Ramos (cell line): Measurements from ENCODE around the gene KIF19.

Experiments used
- in situ Hi-C: fragments of 300-500 bp; cut with MboI; formaldehyde crosslinking; loops from one replicate; pipeline ENCODE4 v1.14.3; 2022; ENCODE audit warnings: low sequenced_read_pairs; ENCODE audit not compliant: unreplicated experiment

The KIF19 gene

GRCh38 chr17:74339537-74340195 is 13.6 kb downstream of the KIF19 start:
- in situ Hi-C loops = no loop called here

DNA sequence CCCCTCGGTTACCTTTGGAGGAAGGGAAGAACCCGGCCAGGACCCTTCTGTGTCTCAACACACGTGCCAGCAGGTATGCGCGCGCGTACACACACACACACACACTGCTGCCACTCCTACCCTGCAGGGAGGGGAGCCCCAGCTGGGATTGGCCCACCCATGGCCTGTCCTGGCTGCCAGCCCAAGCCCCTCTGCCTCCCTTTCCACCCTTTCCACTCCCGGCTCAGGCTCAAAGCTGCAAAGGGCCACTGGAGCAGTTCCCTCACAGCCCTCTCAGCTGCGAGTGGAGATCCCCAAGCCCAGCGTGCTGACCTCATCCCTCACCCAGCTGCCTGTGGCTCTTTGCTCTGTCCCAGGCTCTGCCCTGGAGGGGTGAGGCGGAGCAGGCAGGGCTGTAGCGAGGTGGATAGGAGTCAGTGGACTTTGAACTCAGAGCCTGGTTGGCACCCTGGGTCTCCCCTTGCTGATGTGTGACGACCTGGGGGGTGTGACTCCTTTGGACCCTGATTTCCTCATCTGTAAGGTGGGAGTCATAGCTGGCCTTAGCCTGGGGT is 14.5 kb downstream of the KIF19 start:
- in situ Hi-C loops = no loop called here

DNA sequence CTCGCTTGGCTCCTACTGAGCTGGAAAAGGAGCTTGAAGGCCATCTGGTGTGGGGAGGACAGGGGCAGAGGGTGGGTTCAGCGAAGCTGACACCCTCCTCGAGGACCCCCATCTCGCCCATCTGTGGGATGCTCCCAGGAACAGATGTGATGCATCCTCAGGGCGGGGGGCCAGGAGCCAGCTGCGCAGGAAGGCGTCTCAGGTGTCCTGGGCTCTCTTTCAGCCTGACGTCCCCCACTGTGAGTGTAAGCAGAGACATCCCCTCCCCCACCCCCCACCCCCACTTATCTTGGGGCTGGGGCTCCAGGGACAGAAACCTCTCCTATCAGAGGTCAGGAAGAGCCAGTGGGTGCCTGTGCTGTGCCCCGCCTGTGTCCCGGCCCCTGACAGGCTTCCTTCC is 16.2 kb downstream of the KIF19 start:
- in situ Hi-C loops = no loop called here

GRCh38 chr17:74343121-74343520 is 17.1 kb downstream of the KIF19 start:
- in situ Hi-C loops = no loop called here

GRCh38 chr17:74343526-74344284 is 17.7 kb downstream of the KIF19 start:
- in situ Hi-C loops = no loop called here

DNA sequence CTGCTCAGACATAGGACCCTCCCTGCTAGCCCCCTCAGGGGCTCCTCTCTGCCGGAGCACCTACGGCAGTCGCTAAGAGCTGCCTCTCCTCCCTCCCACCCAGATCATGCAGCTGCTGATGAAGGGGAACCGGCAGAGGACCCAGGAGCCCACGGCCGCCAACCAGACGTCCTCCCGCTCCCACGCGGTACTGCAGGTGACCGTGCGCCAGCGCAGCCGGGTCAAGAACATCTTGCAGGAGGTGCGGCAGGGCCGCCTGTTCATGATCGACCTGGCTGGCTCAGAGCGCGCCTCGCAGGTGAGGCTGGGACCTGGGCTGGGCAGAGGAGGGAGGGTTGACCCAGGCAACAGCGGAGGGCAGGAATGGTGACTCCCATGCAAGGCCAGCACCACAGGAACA is 18.6 kb downstream of the KIF19 start:
- in situ Hi-C loops = no loop called here

GRCh38 chr17:74345433-74346241 is 19.6 kb downstream of the KIF19 start:
- in situ Hi-C loops = no loop called here

DNA sequence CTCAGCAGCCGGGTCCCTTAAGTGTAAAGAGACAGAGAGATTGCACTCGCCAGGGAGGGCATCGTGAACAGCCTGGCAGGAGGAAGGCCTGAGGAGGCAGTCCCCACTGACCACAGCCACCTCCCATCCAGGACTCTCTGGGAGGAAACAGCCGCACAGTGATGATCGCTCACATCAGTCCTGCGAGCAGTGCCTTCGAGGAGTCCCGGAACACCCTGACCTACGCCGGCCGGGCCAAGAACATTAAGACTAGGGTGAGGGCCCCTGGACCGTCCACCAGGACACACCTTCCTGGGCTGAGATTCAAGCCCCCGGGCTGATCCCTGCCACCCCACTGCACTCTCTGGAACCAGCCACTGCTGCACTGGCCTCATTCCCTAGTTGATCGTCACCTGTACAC is 21.6 kb downstream of the KIF19 start:
- in situ Hi-C loops = no loop called here

GRCh38 chr17:74349120-74349519 is 23.1 kb downstream of the KIF19 start:
- in situ Hi-C loops = no loop called here

DNA sequence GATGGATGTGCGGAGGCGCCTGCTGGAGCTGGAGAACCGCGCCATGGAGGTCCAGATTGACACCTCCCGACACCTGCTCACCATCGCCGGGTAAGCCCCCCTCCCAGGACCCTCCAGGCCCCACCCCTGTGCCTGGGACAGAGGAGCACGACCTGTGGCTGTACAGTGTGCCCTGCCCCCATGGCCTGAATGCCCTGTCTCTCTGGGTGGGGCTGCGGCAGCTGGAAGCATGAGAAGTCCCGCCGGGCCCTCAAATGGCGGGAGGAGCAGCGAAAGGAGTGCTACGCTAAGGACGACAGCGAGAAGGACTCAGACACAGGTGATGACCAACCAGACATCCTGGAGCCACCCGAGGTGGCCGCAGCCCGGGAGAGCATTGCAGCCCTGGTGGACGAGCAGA is 24.5 kb downstream of the KIF19 start:
- in situ Hi-C loops = no loop called here

DNA sequence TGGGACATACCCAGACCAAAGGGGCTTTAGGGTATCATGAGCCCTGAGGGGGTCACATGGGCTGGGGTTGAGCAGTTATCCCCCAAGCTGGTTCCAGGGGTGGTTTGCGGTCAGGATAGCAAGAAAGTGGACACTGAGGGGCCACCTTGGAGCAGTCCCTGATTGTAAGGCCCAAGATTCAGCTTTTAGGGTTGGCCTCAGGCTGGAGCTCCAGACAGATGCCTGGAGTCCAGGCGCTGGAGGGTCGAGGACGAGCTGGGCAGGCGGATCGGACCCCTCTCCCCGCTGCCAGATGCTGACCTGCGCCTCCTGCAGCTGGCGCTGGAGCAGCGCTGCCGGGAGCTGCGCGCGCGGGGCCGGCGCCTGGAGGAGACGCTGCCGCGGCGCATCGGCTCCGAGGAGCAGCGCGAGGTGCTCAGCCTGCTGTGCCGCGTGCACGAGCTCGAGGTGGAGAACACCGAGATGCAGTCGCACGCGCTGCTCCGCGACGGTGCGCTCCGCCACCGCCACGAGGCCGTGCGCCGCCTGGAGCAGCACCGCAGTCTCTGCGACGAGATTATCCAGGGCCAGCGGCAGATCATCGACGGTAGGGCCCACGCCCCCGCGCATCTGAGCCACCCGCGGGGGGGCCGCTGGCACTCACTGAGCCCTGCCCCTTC is 25.7 kb downstream of the KIF19 start:
- in situ Hi-C loops = no loop called here

DNA sequence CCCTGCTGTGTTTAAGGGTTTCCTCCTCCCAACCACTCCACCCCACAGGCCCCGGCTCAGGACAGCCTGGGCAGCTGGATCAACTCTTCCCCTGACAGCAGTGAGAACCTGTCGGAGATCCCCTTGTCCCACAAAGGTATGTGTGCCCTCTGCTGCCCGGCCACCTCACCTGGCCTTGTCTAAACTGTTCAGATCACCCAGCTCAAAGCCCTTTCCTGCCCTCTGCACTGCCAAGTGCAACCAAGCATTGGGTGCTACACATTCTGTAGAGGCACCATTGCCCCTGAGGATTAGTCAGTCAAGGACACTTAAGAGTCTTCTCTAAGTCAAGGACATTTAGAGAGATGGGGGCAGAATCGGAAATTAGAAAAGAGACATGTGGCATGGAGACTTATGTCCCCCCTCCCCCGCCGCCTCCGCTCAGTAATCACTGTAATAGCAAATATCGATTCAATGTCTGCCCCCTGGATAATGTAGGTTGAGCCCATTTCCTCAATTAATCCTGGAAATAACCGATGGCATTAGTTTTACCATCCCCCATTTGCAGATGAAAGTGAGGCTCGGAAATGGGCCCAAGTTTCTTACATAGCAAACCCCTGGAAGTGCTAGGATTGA is 27.5 kb downstream of the KIF19 start:
- in situ Hi-C loops = no loop called here

- in situ Hi-C loops = no loop called here
Observed at GRCh38 chr17:74354123-74354522, 28.1 kb downstream of the KIF19 start.

- in situ Hi-C loops = no loop called here
Observed at GRCh38 chr17:74354561-74354960, 28.5 kb downstream of the KIF19 start.

DNA sequence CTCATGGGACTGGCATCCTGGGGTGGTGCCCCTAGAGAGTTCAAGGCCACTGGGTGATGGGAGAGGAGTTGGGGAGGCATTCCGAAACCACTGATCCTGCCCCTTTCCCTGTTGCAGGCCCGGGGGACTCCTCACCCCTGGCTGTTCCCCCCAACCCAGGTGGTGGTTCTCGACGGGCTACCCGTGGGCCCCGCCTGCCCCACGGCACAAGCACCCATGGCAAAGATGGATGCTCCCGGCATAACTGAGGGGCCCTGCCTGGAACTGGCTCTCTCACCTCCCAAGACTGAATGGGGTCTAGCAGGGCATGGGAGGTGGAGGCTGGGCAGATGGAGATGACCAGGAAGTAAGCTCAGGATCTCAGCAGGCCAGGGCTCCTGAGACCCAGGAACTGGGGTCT is 29.0 kb downstream of the KIF19 start:
- in situ Hi-C loops = no loop called here

GRCh38 chr17:74356646-74357465 is 30.8 kb downstream of the KIF19 start:
- in situ Hi-C loops = no loop called here

DNA sequence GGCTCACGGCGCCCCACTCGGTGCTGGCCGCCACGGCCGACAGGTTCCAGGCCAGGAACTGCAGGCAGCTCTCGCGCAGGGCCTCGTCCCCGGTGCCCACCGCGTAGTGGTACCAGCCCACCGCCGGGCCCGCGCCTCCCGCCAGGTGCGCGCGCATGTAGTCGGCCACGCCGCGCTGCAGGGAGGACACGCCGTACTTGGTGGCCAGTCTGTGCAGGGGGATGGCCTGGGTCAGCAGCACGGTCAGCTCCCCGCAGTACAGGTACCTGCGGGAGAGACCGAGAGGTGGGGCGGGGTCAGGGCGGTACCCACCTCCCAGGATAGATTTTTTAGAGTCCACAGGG is 31.4 kb downstream of the KIF19 start:
- in situ Hi-C loops = no loop called here

- in situ Hi-C loops = no loop called here
Observed at GRCh38 chr17:74358697-74359096, 32.7 kb downstream of the KIF19 start.

DNA sequence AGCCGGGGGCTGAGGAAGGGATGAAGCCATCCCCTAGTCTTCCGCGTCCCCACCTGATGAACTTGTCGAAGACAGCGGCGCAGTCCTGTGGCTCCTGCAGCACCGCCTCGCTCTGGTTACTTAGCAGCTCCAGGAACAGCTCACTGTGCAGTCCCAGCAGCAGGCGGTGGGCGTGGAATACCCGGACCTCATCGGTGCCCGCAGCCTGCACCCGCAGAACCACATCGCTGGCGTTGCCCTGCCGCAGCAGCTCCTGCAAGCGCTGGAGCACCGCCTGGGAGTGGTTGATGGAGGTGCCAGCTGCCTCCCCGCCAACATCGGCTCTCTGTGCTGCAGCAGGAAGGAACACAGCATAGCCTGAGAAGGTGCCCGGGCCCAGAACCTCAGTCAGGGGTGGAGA is 33.9 kb downstream of the KIF19 start:
- in situ Hi-C loops = no loop called here
